Spleen (tissue), 11 donors: ENCODE measurements around the gene TANK. TPM values are rescaled to one million over a fixed set of nuclear protein-coding genes. Genes with fewer than 3 reads are reported as not detected.

ENCODE experiments used
- DNase-seq: peaks from one replicate; pipeline ENCODE4 v3.0.0-alpha.2; 2020
- H3K27ac ChIP-seq, 8 donors: fragments of 200-600 bp; sonication (generic) in 7 of 8; 1 replicate in 4 of 8; 2 replicates in 4 of 8; pipeline versions ENCODE4 v1.5.0 to v1.8.0; 2016 to 2021; ENCODE audit warnings: inconsistent platforms in 4 of 8, mild to moderate bottlenecking in 4 of 8, moderate library complexity in 1 of 8
- H3K27me3 ChIP-seq, 7 donors: fragments of 200-600 bp; sonication (generic) in 6 of 7; replicated peaks in 1 of 7; 1 replicate in 4 of 7; 2 replicates in 3 of 7; pipeline versions ENCODE4 v1.5.0 to v1.8.0; 2016 to 2021; ENCODE audit warnings: inconsistent platforms in 3 of 7, mild to moderate bottlenecking in 1 of 7
- H3K36me3 ChIP-seq, 6 donors: fragments of 200-600 bp; sonication (generic) in 5 of 6; 1 replicate in 4 of 6; 2 replicates in 2 of 6; pipeline versions ENCODE4 v1.5.0 to v1.8.0; 2016 to 2021; ENCODE audit warnings: inconsistent platforms in 2 of 6
- H3K4me1 ChIP-seq, 6 donors: fragments of 200-600 bp; sonication (generic) in 5 of 6; 1 replicate in 3 of 6; 2 replicates in 3 of 6; pipeline versions ENCODE4 v1.5.0 to v1.8.0; 2016 to 2021; ENCODE audit warnings: inconsistent platforms in 3 of 6
- H3K4me3 ChIP-seq, 8 donors: fragments of 200-600 bp; sonication (generic) in 7 of 8; 1 replicate in 4 of 8; 2 replicates in 4 of 8; pipeline versions ENCODE4 v1.5.0 to v1.8.0; 2016 to 2021; ENCODE audit warnings: inconsistent platforms in 4 of 8, mild to moderate bottlenecking in 4 of 8, moderate library complexity in 2 of 8
- H3K9me3 ChIP-seq, 8 donors: fragments of 200-600 bp; sonication (generic) in 7 of 8; 1 replicate in 4 of 8; 2 replicates in 4 of 8; pipeline versions ENCODE4 v1.5.0 to v1.8.0; 2016 to 2021; ENCODE audit warnings: inconsistent platforms in 4 of 8
- CTCF ChIP-seq, 11 experiments: fragments of 200-600 bp in 7 of 11; fragments of 450-650 bp in 4 of 11; sonication (generic) in 4 of 11; IDR thresholded peaks in 8 of 11; conservative IDR thresholded peaks in 3 of 11; 1 replicate in 7 of 11; 2 replicates in 4 of 11; pipeline versions ENCODE4 v1.4.0 to v1.8.0; 2016 to 2021; ENCODE audit warnings: antibody characterized with exemption in 11 of 11, inconsistent platforms in 4 of 11, mild to moderate bottlenecking in 1 of 11
- POLR2A ChIP-seq, 3 donors: fragments of 450-650 bp; IDR thresholded peaks; one replicate each; pipeline ENCODE4 v1.5.1; 2017; ENCODE audit warnings: antibody characterized with exemption in 3 of 3, mild to moderate bottlenecking in 1 of 3
- POLR2AphosphoS5 ChIP-seq, 3 donors: sonication (generic); formaldehyde crosslinking; IDR thresholded peaks; one replicate each; pipeline ENCODE4 v1.5.1; 2017; ENCODE audit warnings: antibody characterized with exemption in 3 of 3
- WGBS, 5 donors: extraction: QIAGEN DNeasy Blood & Tissue Kit in 3 of 5; methylation state at CpG; one replicate each; pipeline versions ENCODE4 v1.1.5 to v1.1.7; 2013 to 2018; 5-methylcytosine and 5-hydroxymethylcytosine counted together
- intact Hi-C: fragments of 100-400 bp; cut with DNase I; formaldehyde crosslinking; loops from one replicate; pipeline ENCODE4 v1.15.0; 2023; ENCODE audit warnings: low total_unique reads
- polyA plus RNA-seq, 3 donors: library from polyadenylated mRNA; stranded (reverse); fragments of 200-250 nt; gene quantifications; one replicate each; pipeline ENCODE4 v1.2.1, GENCODE V29; 2013
- total RNA-seq, 7 donors: library from RNA; depleted of rRNA in 3 of 7; stranded (reverse); fragments of >200 nt in 3 of 7; fragmentation: NEBNext Ultra II Directional in 4 of 7; extraction: Animal tissue kit (Norgen Biotek cat#: 25700) in 4 of 7; gene quantifications; one replicate each; pipeline versions ENCODE4 v1.1.0 to v1.2.1, GENCODE V29; 2016 to 2021
- donor health status: healthy with polysubstance abuse.
- donor health status: DM: no; HTN: no; CAD: no; lungs with moderate emphysema.
- donor health status: DM: no; HTN: no; CAD: no.
- donor health status: Bipolar disorder and iron deficiency.
- donor health status: healthy.
- donor health status: DM: no; HTN: no; CAD: no.
- donor health status: DM: yes; HTN: yes; CAD: no.

Gene TANK
- total and polyA plus RNA-seq, 10 donors, result 37.5 to 152 (median 120) TPM

DNA sequence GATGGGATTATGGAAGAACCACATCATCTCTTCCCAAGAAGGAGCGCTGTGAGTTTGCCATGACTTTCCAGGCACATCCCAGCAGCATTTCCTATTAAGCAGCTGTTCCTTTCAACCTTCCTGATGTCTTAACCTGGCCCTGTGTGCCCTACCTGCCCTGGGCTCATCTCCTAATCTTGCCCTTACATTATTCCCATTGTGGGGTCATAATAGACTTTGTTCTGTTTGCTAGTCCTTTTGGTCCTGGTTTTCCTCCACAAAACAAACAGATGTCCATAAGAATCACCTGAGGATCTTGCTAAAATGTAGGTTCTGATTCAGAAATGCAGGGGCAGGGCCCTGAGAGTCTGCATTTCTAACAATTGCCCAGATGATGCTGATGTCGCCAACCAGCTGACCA, 38.6 kb upstream of the TANK start:
- no peaks in the 10 kb centered on the region for H3K9me3 ChIP-seq
- H3K27ac ChIP-seq, result no peak overlapping the region
- 83 to 97% (median 94%) methylated on average over 2 of the region's 2 CpGs for WGBS, 5 donors
- peaks cover 9 to 26% (median 23%) of the 10 kb centered on the region in 6 donors for H3K4me1 ChIP-seq
- TF ChIP-seq POLR2AphosphoS5 (IDR thresholded peaks at IDR 0.05), result no peak
- no peak for TF ChIP-seq POLR2A (IDR thresholded peaks at IDR 0.05)
- TF ChIP-seq CTCF (IDR thresholded peaks at IDR 0.05 in 8 of 11, conservative IDR thresholded peaks at IDR 0.05 in 3 of 11), result no peak
- no peak overlapping the region for H3K4me3 ChIP-seq
- H3K27me3 ChIP-seq, result no peaks in the 10 kb centered on the region
- intact Hi-C loops, result no loop called here
- DNase-seq, result no peak
- H3K36me3 ChIP-seq, result no peaks in the 10 kb centered on the region

GRCh38 chr2:161122772-161123530, 37.3 kb upstream of the TANK start:
- H3K9me3 ChIP-seq, result no peaks in the 10 kb centered on the region
- peak overlapping the region in 1 of 8 donors; percentile 23 for H3K4me3 ChIP-seq
- TF ChIP-seq CTCF (IDR thresholded peaks at IDR 0.05 in 8 of 11, conservative IDR thresholded peaks at IDR 0.05 in 3 of 11) (no peak), POLR2A (IDR thresholded peaks at IDR 0.05) (no peak), POLR2AphosphoS5 (IDR thresholded peaks at IDR 0.05) (peak in 1 of 3 donors; percentile 66)
- 16 to 37% (median 25%) methylated on average over 3 of the region's 3 CpGs for WGBS, 5 donors
- no peak for DNase-seq
- intact Hi-C loops, result no loop called here
- H3K4me1 ChIP-seq, result peaks cover 9 to 26% (median 23%) of the 10 kb centered on the region in 6 donors
- peak overlapping the region; percentile 10 to 74 (median 62) for H3K27ac ChIP-seq
- no peaks in the 10 kb centered on the region for H3K27me3 ChIP-seq
- no peaks in the 10 kb centered on the region for H3K36me3 ChIP-seq

GRCh38 chr2:161123531-161124030, 36.6 kb upstream of the TANK start:
- Histone ChIP-seq H3K4me3 (no peak overlapping the region), H3K36me3 (no peaks in the 10 kb centered on the region), H3K27me3 (no peaks in the 10 kb centered on the region), H3K4me1 (peaks cover 9 to 26% (median 23%) of the 10 kb centered on the region in 6 donors), H3K9me3 (no peaks in the 10 kb centered on the region), H3K27ac (peak overlapping the region; percentile 10 to 74 (median 62))
- TF ChIP-seq POLR2A (IDR thresholded peaks at IDR 0.05) (no peak), POLR2AphosphoS5 (IDR thresholded peaks at IDR 0.05) (no peak), CTCF (IDR thresholded peaks at IDR 0.05 in 8 of 11, conservative IDR thresholded peaks at IDR 0.05 in 3 of 11) (no peak)
- no peak for DNase-seq
- intact Hi-C loops, result no loop called here
- 76 to 94% (median 87%) methylated on average over 2 of the region's 2 CpGs for WGBS, 5 donors

GRCh38 chr2:161124201-161124600, 36.0 kb upstream of the TANK start:
- H3K36me3 ChIP-seq, result no peaks in the 10 kb centered on the region
- H3K4me3 ChIP-seq, result no peak overlapping the region
- no peak for DNase-seq
- H3K9me3 ChIP-seq, result no peaks in the 10 kb centered on the region
- peaks cover 9 to 26% (median 23%) of the 10 kb centered on the region in 6 donors for H3K4me1 ChIP-seq
- no peaks in the 10 kb centered on the region for H3K27me3 ChIP-seq
- TF ChIP-seq POLR2A (IDR thresholded peaks at IDR 0.05), result no peak
- TF ChIP-seq POLR2AphosphoS5 (IDR thresholded peaks at IDR 0.05), result no peak
- no peak for TF ChIP-seq CTCF (IDR thresholded peaks at IDR 0.05 in 8 of 11, conservative IDR thresholded peaks at IDR 0.05 in 3 of 11)
- intact Hi-C loops, result no loop called here
- WGBS, 5 donors, result 79 to 94% (median 90%) methylated on average over 2 of the region's 2 CpGs
- H3K27ac ChIP-seq, result peak overlapping the region in 4 of 8 donors; percentile 10 to 74 (median 66)
